GM19328 (cell line): ENCODE measurements around the gene SLIT2.
A peak's percentile ranks its signal among the peaks of the same experiment; 100 is the strongest.

ENCODE experiments used
- ATAC-seq: cut with Tn5 transposase; IDR thresholded peaks from one replicate; pipeline ENCODE4 v1.9.1; 2021; ENCODE audit warnings: mild to moderate bottlenecking, moderate library complexity; ENCODE audit not compliant: unreplicated experiment

SLIT2 gene, protein sequence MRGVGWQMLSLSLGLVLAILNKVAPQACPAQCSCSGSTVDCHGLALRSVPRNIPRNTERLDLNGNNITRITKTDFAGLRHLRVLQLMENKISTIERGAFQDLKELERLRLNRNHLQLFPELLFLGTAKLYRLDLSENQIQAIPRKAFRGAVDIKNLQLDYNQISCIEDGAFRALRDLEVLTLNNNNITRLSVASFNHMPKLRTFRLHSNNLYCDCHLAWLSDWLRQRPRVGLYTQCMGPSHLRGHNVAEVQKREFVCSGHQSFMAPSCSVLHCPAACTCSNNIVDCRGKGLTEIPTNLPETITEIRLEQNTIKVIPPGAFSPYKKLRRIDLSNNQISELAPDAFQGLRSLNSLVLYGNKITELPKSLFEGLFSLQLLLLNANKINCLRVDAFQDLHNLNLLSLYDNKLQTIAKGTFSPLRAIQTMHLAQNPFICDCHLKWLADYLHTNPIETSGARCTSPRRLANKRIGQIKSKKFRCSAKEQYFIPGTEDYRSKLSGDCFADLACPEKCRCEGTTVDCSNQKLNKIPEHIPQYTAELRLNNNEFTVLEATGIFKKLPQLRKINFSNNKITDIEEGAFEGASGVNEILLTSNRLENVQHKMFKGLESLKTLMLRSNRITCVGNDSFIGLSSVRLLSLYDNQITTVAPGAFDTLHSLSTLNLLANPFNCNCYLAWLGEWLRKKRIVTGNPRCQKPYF (N-terminal part only)

DNA sequence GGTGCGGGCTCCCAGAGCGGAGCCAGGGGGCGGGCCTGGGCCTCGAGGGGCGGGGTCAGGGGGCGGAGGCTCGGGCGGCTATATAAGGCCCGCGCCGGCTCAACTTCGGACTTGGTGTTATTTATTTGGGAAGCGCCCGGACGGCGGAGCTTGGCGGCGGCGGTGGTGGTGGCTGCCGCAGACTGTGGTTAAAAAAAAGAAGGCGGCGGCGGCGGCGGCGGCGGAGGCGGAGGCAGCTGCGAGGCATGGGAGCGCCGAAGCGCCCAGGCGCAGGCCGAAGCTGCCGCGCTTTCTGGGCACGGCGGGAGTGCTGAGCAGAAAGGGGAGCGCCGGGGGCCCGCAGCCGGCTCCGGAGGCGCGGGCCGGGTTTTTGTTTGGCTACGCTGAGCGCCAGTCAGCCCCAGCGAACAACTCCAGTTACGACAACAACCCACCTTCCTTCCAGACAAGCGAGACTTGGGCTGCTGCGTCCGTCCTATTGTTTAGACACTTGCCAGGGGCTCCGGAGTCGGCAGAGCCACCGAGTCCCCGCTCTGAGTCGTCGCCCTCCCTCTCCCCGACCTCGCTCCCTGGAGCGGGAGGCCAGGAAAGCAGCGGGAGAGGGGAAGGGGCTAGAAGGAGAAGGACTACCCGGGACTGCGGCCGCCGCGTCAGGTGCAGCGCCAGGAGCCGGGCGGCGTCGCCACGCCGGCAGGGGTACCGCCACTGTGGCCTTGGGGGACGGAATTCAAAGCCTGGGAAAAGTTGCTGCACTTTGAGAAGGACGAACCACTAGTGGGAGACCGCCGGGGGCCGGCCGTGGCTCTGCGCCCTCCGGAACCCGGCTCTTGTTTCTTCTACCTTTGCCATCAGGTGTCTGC lies at the start of gene SLIT2:
TSS of gene SLIT2 (plus strand) at position 110 of the 860 bp plus-strand sequence. CDS start 1,911 bp downstream, outside the sequence.
- ATAC-seq, result peak; percentile 90

DNA sequence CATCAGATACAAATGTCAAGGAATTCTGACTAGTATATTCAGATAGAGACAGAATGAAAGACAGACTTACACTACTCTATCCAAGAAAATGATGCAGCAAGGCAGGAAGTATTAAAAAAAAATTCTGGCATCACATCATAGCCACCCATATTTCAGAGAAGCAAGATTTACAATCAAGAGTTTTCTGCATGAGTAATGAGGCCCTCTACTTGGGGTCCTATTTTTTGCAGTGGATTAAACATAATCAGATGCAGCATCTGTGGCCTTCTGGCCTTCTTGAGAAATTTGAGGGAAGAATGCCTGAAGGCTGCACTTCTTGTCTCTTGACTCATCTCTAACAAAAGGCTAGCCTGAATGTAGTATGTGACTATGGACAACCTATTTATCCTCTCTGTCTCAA lies 48.2 kb upstream of the SLIT2 start:
- ATAC-seq, result no peak

DNA sequence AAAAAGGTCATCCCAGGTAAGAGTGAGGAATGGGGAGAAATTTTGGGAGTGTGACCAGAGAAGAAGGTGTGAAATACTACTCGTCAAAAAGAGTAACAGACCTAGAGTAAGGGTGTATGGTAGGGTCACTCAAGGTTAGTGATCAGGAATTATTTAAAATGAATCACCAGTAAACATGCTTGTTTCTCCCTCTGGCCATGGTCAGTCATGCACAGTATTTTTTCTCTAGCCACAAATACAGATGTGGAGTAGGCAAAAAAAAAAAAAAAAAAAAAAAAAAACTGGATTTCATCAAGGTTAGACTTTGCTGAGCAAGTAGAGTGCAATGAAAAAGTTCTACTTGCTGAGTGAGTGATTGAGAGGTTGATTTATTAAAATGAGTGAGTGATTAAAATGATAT lies 34.2 kb upstream of the SLIT2 start:
- ATAC-seq, result no peak

DNA sequence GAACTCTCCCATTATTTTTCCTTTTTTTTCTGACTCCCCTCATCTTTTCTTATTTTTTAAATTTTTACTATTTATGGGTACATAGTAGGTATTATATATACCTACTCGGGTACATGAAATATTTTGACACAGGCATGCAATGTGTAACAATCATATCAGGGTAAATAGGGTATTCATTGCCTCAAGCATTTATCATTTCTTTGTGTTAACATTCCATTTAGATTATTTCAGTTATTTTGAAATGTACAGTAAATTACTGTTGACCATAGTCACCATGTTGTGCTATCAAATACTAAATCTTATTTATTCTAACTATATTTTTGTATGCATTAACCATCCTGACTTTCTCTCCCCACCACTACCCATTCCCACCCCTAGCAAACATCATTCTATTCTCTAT lies 33.8 kb upstream of the SLIT2 start:
- ATAC-seq, result no peak

DNA sequence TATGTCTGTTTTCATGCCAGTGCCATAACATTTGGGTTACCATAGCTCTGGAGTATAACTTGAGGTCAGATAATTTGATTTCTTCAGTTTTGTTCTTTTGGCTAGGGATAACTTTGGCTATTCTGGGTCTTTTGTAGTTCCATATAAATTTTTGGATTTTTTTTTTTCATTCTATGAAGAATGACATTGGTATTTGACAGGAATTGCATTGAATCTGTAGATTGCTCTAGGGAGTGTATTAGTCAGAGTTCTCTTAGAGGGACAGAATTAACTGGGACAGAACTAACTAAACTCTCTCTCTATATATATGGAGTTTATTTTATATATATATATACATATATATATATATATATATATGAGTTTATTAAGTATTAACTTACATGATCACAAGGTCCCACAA lies 32.2 kb upstream of the SLIT2 start:
- ATAC-seq, result no peak

DNA sequence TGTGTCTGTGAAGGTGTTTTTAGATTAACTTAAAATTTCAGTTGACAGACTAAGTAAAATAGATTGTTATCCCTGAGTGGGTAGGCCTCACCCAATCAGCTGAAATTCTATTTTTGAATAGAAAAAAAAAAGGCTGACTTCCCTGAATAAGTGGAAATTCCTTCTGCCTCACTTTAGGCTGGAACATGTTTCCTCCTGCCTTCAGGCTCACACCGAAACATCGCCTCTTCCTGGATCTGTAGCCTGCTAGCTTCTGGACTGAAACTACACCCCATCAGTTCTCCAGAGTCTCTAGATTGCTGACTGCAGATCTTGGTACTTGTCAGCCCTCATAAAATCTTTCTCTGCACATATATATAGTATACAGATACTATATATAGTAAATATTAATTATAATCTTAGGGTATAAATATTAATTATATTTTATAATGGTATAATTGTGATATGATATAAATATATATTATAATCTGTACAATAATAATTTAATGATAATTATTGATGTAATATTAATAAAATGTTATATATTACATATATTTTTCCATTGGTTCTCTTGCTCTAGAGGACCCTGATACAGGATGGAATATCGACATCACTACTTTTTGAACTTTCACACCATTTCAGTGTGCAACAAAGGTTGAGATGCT lies 13.7 kb upstream of the SLIT2 start:
- ATAC-seq, result no peak

DNA sequence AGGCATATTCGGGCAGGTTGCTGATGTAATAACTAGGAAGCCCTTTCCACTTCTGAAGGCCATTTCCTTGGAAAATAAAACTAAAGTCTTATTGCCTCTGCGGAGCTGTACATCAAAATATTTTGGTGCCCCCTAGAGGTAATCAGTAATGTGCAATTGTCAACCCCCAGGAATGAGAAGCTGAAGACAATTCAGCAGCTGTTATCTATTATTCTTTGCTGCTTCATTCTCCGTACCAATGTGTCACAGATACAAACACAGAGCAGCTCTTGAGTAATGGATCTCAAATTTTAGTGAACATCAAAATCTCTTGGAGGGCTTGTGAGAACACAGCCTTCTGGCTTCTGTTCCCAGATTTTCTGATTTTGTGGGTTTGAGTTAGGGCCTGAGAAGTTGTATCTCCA lies 3.5 kb upstream of the SLIT2 start:
- ATAC-seq, result no peak

DNA sequence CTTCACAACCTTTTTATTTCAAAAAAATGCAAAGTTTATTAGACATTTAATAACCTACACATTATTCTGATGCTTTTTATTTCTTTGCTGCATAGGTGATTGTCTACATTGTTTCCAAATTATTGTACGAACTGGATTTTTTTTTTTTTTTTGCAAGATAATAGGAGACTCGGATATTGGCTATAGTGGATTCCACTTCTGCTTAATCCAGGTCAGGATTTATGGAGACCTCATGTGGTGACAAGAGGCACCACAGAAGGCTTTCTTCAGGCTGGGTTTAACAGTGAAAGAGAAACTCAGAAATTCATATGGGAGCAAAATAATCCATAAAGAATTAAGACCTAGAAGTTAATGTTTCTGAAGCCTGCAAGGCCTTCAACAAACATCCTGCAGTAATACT lies 2.4 kb upstream of the SLIT2 start:
- ATAC-seq, result no peak

DNA sequence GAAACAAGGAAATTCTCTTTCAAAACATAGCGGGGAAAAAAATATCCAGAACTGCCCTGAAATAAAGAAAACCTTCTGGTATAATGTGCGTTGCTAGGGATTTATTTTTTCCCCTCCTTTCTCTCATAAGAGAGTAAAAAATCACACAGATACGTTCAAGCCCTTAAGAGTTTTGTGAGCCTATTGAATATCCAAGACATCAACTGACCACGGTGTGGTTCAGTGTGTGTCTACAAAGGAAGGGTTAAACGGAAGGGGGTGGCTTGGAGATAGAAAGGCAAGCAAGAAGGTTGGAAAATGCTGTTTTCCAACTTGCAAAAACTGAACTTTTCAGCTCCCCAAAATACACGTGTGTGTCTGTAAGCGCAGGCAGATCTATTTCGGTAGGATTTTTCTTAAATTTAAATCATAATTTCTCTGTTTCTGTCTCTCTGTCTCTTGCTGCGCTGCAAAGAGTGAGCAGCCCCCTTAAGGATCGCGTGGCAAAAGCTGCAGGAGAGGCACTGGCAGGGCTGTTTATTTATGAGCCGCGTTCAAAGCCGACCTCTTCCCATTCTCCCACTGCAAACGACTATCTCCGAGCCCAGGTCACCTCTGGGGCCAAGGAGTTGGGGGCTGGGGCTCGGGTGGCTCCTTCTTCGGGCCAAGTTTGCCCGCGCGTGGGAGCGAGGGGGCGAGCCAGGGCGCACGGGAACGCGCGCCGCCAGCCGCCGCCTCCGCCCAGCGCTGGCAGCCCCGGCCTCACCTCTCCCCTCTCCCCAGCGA lies 492 bp upstream of the SLIT2 start:
- ATAC-seq, result no peak

DNA sequence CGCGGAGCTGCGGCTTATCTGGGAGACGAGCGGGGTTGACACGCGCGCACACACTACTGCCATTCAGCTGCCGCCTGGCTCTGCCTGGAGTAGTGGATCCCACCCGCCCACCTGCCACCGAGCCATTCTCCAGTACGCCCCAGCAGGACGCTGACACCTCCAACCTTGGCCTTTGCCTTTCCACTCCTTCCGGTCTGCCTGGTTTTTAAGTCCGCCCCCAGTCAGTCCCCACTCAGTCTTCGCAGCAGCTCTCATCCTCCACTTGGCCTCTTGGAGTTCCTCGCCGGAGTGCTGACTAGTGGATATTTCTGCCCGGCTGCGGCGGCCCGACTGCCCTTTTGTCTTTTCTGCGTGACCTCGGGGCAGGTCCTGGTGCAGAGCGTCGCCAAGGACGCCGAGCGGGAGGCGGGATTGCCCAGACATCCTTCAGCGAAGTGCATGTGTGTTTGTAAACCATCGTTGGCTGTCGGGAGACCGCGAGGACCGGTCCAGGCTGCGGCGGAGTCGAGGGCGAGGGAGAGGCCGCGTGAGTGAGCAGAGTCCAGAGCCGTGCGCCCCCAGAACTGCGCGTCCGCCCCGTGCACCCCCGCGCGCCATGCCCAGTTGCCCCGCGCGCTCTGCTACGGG lies 1.1 kb downstream of the SLIT2 start:
- no peak for ATAC-seq

DNA sequence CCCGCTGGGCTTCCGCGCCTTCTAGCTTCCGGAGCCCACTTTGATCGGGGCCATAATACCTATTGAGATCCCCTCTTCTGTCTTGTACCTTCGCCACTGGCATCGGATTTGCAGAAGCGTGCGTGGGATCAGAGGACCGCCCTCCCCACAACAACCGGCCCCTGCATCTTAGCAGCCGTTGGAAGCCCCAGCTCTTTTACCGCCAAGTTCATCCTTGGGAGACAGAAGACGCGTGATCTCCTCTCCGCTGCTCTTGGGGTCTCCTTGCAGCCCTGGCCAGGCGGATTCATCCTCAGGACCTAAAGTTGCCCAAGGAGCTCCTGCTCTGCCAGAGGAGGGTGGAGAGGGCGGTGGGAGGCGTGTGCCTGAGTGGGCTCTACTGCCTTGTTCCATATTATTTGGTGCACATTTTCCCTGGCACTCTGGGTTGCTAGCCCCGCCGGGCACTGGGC lies 1.6 kb downstream of the SLIT2 start:
- ATAC-seq, result no peak

DNA sequence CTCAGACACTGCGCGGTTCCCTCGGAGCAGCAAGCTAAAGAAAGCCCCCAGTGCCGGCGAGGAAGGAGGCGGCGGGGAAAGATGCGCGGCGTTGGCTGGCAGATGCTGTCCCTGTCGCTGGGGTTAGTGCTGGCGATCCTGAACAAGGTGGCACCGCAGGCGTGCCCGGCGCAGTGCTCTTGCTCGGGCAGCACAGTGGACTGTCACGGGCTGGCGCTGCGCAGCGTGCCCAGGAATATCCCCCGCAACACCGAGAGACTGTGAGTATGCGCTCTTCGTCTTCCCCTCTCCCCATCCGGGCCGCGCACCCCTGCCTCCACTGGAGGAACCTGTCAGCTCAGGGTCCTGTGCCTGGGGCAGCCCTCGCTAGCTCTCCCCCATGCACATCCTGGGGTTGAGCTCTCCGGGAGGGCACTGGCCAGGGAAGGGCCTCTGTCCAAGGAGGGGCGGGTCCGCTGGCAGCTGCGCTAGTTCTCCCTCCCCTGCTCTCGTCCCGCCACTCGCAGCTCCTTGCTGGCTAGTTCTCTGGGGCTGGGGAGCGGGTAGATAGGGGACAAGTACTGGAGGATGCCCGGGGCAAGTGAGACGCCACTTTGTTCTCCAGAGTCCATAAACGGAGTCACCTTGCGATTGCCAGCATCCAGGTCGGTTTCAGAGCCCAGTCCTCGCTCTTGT lies 2.2 kb downstream of the SLIT2 start:
- ATAC-seq, result no peak

DNA sequence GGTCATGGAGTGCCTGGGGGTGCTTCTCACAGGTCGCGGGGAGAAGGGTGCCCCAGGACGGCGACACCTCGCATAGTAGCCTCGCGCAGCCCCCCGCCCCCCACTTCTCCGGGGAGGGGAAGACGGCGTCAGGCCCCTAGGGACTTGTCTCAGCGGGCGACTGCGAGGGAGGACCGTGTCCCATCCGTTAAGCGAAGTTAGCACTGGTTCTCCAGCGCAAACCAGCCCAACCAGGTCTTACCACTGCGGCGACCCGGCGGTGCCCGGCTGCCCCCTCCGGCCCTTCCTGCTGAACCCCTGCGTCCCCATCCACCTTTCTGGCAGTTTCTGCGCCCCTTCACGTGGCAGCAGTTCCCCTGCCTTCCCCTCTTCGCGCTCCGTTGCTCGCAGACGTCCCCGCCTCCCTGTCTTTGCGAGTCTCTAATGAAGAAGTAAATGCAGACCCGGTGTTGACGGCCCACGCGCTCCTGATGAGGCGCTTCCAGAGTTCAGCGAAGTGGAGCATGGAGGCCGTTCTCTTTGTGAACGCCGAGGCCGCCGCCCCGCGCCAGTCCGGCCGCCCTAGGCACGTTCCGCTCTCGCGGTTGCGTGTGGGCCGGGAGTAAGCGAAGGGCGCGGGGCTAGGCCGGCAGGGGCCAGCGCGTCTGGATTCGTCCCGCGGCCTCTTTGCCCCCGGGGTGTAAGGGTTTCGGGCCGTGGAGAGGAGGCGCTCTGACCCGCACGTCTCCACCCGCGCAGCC lies 3.0 kb downstream of the SLIT2 start:
- no peak for ATAC-seq

DNA sequence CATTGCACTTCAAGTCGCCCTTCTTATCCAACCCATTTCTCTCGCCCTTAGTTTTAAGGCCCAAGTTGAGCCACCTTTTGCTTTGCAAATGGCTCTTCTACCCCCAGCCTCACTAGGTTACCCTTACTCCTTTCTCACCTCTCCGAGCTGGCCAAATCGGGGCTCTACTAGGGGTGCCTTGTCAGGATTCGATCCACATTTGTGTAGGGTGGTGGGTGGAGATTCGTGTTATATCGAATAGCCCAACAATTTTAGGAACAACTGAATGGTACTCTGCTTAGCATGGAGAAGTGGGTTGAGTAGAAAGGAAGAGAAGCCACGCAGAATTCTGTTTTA lies 3.5 kb downstream of the SLIT2 start:
- no peak for ATAC-seq

DNA sequence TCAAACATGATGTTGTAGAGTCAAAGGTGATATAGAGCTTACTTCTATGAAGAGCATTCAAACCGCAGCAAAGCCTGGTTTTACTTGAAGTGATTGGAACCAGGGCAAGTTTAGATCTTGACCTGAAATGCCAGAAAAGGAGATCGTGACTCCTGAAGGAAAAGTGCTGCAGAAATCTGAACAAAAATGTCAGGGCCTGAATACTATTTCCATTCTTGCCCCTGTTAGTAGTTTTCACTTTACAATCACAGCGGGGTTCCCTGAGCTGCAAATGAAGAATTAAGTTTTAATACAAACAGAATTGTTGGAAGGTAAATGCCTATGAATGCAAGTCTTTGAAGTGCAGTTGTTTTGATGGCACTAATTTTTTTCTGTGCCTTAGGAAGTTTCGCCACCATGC lies 4.1 kb downstream of the SLIT2 start:
- no peak for ATAC-seq

DNA sequence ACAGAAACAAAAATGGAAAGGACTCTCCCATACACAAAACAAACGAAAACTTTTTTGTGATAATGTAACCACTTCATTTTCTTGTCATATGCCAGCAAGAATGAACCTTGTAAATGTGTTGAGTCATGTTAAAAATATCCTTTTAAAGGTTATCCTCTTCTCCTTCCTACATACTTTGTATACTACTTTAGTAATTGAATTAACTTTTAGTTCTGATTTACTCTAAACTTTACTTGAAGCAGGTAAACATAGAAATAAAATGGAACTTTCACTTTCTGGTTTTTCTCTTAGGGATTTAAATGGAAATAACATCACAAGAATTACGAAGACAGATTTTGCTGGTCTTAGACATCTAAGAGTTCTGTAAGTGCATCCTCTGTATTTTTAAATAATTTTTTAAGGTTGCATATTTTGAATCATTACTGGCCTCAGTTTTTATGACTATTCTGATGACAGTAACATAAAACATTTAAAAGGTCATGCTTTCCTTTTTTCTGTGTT lies 4.7 kb downstream of the SLIT2 start:
- ATAC-seq, result no peak

DNA sequence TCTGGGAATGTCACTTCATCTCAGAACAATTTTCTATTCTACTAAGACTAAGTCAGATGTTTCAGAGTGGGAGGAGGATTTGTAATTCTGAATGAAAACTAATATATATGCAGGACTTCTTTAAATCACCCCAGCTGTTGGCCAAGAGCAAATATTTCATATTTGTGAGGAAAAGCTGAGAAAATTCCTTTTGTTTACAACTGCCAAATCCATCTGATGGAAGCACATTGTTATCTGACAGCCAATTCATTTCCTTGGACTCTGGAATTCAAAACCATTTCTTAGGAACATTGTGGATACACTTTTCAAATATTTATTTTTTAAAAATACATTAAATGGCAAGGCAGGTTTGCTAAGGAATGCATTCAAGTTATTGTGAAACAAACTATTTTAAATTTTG lies 8.0 kb downstream of the SLIT2 start:
- no peak for ATAC-seq

DNA sequence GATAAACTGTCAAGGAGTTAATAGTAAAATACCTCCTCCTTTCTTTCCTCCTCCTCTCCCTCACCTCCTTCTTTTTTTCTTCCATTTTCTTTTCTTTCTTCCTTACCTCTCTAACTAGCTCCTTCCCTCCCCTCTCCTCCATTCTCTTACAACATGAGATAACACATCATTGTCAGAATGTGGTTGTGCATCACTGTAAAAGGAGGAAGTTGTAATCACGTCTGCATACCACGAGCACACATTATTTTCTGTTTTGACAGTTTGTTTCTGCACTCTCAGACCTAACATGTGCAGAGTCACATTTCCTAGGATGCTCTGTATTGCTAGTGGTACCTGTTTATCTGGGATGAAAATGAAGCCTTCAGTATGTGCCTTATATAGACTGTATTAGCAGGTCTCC lies 9.1 kb downstream of the SLIT2 start:
- ATAC-seq, result no peak
